Stimulated activated CD4-positive, alpha-beta T cell treated with anti-CD3 and anti-CD28 coated beads, TNF-alpha, amount 100 ng/mL, for 1 hour (primary cell): Measurements from ENCODE around the gene ACSL5.
"Not testable (repeated sequence)": the region's sequence is repeated elsewhere in the genome, so short reads cannot be mapped to it uniquely, and the experiment has no call there.

Experiments
- DNase-seq, 3 donors: peaks; one replicate each; pipeline ENCODE4 v3.0.0-alpha.2; 2020; ENCODE audit warnings: low read depth in 3 of 3, low spot score in 1 of 3

The ACSL5 gene

GRCh38 chr10:112460366-112460765, 86.5 kb downstream of the ACSL5 start:
- no peak for DNase-seq

- no peak for DNase-seq
Measured at GRCh38 chr10:112461029-112461887, 87.3 kb downstream of the ACSL5 start.

- not testable (repeated sequence) for DNase-seq
Measured at GRCh38 chr10:112464074-112464473, 90.2 kb downstream of the ACSL5 start.

DNA sequence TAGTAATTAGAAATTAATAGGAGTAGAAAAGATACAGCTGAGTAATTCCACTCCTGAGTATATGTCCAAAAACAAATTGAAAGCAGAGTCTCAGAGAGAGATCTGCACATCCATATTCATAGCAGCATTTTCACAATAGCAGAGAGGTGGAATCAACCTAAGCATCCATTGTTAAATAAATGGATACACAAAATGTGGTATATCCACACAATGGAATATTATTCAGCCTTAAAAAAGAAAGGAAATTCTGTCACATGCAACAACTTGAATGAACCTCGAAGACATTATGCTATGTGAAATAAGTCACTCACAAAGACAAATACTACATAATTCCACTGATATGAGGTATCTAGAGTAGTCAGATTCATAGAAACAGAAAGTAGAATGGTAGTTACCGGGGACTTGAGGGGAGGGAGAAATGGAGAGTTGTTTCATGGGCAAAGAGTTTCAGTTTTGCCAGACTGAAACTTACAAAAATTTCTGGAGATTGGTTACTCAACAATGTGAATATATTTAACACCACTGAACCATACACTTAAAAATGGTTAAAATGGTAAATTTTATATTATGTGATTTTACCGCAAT, 91.5 kb downstream of the ACSL5 start:
- no peak for DNase-seq

DNA sequence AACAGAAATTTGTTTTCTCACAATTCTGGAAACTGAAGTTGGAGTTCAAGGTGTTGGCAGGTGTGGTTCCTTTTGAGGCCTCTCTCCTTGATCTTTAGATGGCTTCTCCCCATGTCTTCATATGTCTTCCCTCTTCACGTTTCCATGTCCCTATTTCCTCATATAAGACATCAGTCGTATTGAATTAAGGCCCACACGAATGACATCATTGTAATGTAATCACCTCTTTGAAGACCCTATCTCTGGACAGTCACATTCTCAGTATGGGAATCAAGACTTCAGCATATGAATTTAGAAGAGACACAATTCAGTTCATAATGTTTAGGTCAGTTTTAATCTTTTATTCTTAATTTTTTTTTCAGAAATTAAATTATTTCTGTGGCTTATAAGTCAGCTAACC, 92.9 kb downstream of the ACSL5 start:
- no peak for DNase-seq

DNA sequence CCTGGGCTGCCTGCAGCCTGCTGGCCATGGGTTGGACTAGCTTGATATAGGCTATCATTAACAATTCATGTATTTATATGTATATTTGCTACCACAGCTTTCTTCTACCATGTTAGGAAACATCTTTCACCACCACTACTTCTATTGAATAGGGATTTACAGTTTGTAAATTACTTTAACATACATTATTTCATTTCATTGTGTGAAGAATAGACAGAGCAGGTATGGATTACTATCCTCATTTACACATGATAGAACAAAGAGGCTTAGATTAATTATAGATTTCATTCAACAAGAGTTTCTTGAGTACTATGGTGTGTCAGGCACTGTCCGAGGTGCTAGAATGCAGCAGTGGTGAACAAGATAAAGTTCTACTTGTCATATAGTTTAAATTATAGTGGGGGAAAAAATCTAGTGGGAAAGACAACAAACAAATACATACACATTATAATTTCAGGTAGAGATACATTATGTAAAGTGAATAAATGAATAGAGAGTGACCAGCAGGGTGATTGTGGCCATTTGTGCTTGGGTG, 93.7 kb downstream of the ACSL5 start:
- no peak for DNase-seq

DNA sequence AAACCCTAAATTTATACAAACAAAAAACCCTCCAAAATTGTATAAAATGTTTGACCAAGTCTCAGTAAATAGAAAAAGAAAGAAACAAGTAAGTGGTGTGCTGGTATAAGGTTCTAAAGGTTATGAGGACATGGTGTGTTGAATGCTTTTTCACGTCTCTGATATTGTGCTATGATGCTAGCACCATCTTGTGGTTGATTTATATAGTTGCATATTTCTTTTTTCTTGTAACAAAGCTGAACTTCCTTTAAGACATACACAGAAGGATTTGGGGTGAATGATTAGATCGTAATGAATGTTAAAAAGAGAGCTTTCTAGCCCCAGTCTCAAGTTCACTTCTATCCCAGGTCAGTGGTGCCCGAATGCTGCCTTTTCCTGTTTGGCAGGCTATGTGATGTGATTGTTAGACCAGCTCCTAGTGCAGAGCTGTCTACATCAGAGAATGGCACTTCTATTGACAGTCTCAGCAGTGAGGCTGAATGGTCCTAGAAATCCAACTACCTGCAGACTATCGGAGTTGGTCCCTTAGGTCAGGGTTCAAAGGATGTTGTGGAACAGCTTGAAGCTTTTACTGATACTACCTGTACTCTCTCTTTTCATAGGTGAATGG, 98.1 kb downstream of the ACSL5 start:
- DNase-seq: no peak

DNA sequence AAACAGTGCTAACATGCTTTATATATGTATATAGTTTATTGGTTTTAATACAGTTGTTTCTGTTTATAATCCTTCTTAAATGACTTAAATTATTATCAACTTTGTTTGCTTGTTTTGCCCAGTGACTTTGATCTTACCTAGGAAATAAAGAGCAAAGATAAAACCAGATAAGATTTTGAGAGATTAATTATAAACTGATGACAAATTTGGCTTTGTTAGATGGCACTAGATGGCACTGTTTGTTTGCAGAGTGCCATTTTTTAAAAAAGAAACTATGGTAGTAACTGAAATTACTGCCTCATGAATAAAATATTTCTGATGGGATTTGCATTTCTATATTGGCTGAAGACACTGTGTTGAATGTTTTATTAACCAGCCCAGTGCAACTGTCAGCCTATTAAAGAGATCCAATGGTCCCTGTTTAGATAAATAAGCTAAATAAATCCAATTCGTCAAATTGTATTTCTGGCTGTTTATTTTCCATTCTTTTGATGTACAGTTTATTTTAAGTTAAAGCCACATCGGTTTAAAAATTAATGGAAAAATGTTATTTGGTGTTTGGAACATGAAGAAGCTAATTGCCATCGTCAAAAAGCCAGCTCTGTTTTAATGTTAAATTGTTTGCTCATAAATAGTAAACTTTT, 101.8 kb downstream of the ACSL5 start:
- DNase-seq: no peak
